ENCODE results near the gene ZNF135. TPM values are rescaled to one million over a fixed set of nuclear protein-coding genes. Genes with fewer than 3 reads are reported as not detected.

Gene ZNF135
- total RNA-seq, 6 experiments from 2014 or later = 0.12 to 0.71 (median 0.32) TPM

- no peak overlapping the region for H3K4me3 ChIP-seq
- no peak for DNase-seq
- WGBS (ENCODE audit: insufficient coverage, low coverage, low lambda C conversion rate, missing lambda C conversion rate) = no CpG with 5 or more reads among the region's 13 CpGs
- peaks cover 0 to 3% (median 0%) of the 10 kb centered on the region in 4 donors for H3K36me3 ChIP-seq
- H3K9me3 ChIP-seq = peaks cover 0 to 3% (median 0%) of the 10 kb centered on the region in 4 donors
- no peaks in the 10 kb centered on the region for H3K27me3 ChIP-seq
- H3K4me1 ChIP-seq = no peaks in the 10 kb centered on the region
- no peak overlapping the region for H3K27ac ChIP-seq
- TF ChIP-seq CTCF (IDR thresholded peaks at IDR 0.05) = no peak
- no peak for TF ChIP-seq POLR2A (IDR thresholded peaks at IDR 0.05)
- intact Hi-C loops (cut with DNase I) = no loop called here
- no peak for ATAC-seq
These were observed 29.5 kb downstream of the ZNF135 start for GRCh38 chr19:58088521-58089052.

- intact Hi-C loops (cut with DNase I) = no loop called here
- ATAC-seq = no peak
- 89% methylated on average over 6 of the region's 16 CpGs for whole genome bisulfite sequencing (ENCODE audit: insufficient coverage, low coverage, low lambda C conversion rate, missing lambda C conversion rate)
- H3K27ac ChIP-seq = no peak overlapping the region
- H3K9me3 ChIP-seq = peaks cover 0 to 3% (median 0%) of the 10 kb centered on the region in 4 donors
- no peaks in the 10 kb centered on the region for H3K4me1 ChIP-seq
- H3K36me3 ChIP-seq = no peaks in the 10 kb centered on the region
- H3K27me3 ChIP-seq = no peaks in the 10 kb centered on the region
- TF ChIP-seq CTCF (IDR thresholded peaks at IDR 0.05) (no peak), POLR2A (IDR thresholded peaks at IDR 0.05) (no peak)
- DNase-seq = no peak
- H3K4me3 ChIP-seq = no peak overlapping the region
These were observed 30.8 kb downstream of the ZNF135 start for GRCh38 chr19:58089846-58090245.

GRCh38 chr19:58091251-58091995 is 32.3 kb downstream of the ZNF135 start:
- 79% methylated on average over 7 of the region's 11 CpGs for WGBS (ENCODE audit: insufficient coverage, low coverage, low lambda C conversion rate, missing lambda C conversion rate)
- intact Hi-C loops (cut with DNase I) = no loop called here
- H3K36me3 ChIP-seq = no peaks in the 10 kb centered on the region
- ATAC-seq (no peak), DNase-seq (no peak)
- no peak overlapping the region for H3K27ac ChIP-seq
- H3K9me3 ChIP-seq = peaks cover 0 to 3% (median 0%) of the 10 kb centered on the region in 4 donors
- TF ChIP-seq POLR2A (IDR thresholded peaks at IDR 0.05) (no peak), CTCF (IDR thresholded peaks at IDR 0.05) (no peak)
- no peaks in the 10 kb centered on the region for H3K4me1 ChIP-seq
- no peaks in the 10 kb centered on the region for H3K27me3 ChIP-seq
- H3K4me3 ChIP-seq = no peak overlapping the region

- intact Hi-C loops (cut with DNase I) = no loop called here
- Histone ChIP-seq H3K36me3 (no peaks in the 10 kb centered on the region), H3K4me3 (no peak overlapping the region), H3K27ac (no peak overlapping the region), H3K27me3 (no peaks in the 10 kb centered on the region), H3K9me3 (peaks cover 0 to 3% (median 0%) of the 10 kb centered on the region in 4 donors), H3K4me1 (no peaks in the 10 kb centered on the region)
- ATAC-seq (no peak), DNase-seq (no peak)
- TF ChIP-seq CTCF (IDR thresholded peaks at IDR 0.05) (no peak), POLR2A (IDR thresholded peaks at IDR 0.05) (no peak)
- 100% methylated on average over 5 of the region's 7 CpGs for WGBS (ENCODE audit: insufficient coverage, low coverage, low lambda C conversion rate, missing lambda C conversion rate)
These were observed 34.0 kb downstream of the ZNF135 start for GRCh38 chr19:58093071-58093470.

Measured in right lobe of liver (tissue), 6 donors.